Inflammatory macrophage treated with lipopolysaccharide for 1 hour (primary cell): ENCODE results near the gene EI24.
A peak's percentile ranks its signal among the peaks of the same experiment; 100 is the strongest.
"Not testable (repeated sequence)": the region's sequence is repeated elsewhere in the genome, so short reads cannot be mapped to it uniquely, and the experiment has no call there.

Experiments used
- DNase-seq, 2 donors: peaks; one replicate each; pipeline ENCODE4 v3.0.0-alpha.2; 2020 to 2022

The EI24 gene

DNA sequence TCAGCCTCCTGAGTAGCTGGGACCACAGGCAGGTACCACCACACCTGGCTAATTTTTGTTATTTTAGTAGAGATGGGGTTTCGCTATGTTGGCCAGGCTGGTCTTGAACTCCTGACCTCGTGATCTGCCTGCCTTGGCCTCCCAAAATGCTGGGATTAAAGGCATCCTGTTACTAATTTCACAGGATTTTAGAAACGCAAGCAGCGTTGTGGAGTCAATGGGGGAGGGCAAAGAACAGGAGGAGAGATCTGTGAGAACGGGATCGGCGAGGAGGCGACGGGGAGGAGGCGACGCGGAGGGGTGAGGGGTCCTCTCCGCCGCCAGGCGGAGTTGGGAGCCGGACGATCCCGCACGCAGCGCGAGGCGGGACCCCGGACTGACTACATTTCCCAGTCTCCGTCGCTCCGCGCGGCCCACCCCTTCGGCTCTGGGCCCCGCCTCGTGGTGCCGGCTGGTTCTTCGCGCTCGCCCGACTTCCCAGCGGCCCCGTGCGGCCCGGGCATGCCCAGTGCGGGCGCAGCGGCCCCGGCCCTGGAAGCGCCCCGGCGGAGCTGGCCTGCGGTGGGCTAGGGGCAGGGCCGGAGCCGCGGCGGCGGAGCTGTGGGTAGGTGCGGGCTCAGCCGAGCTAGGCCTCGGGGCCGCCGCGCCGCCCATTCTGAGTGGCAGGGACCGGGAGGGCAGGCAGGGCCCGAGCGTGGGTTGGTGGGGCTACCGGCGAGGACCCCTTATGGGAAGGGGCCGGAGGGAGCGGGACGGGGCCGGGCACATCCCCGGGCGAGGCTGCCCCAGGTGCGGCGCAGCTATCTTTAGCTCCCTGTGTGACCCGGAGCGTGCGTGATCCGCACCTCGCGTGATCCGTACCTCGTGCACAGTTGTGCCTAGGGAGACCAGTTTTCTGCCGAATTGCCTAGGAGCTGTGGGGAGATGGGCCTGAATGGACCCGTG is at the start of gene EI24:
EI24 (plus strand) TSS at position 508 of the 945 bp plus-strand sequence. CDS start 3,051 bp downstream, outside the sequence.
- peak; percentile 84 to 89 for DNase-seq

GRCh38 chr11:125519860-125520834 is 49.1 kb upstream of the EI24 start:
- peak in 1 of 2 donors; percentile 58 for DNase-seq

DNA sequence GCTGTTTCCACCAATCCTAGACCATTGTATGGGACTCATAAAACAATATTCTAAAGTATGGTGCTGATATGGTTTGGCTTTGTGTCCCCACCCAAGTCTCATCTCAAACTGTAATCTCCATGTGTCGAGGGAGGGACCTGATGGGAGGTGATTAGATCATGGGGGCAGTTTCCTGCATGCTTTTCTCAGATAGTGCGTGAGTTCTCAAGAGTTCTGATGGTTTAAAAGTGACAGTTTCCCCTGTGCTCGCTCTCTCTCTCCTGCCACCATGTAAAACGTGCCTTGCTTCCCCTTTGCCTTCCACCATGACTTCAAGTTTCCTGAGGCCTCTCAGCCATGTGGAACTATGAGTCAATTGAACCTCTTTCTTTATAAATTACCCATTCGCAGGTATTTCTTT is 44.0 kb upstream of the EI24 start:
- DNase-seq: no peak

DNA sequence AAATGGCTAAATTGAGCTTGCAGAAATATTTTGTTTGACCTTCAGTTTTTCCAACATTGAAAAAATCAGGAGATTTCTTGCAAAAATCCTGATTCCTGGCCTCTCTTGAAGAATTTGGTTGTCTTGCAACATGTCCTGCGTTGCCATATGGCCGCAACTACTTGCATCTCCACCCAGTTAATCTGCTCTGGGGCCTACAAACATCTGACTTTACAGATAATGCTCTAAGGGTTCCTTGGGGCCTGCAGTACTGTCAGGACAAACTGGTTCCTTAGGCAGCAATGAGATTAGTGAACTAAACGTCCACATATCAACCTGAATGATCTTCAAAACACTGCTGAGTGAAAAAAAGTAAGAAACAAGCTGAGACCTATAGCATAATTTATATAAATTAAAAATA is 36.6 kb upstream of the EI24 start:
- no peak for DNase-seq

DNA sequence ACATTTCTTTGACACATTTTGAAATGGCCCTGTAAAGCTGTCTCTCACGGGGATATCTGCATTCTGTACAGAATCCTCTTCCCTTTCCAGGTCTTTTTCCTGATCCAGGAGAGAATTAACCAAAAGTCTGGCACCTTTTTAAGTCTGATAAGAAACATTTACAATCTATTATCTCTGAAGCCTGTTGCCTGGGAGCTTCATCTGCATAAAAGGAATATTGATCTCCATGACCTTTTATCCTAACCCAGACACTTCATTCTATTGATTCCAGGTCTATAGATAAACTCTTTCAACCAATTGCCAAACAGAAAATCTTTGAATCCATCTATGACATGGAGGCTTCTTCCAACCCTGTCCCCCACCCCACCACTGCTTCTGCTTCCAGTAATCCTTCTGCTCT is 33.7 kb upstream of the EI24 start:
- DNase-seq: no peak

- not testable (repeated sequence) for DNase-seq
Observed at GRCh38 chr11:125536834-125537233, 32.4 kb upstream of the EI24 start.

GRCh38 chr11:125542709-125543108 is 26.6 kb upstream of the EI24 start:
- DNase-seq: no peak

DNA sequence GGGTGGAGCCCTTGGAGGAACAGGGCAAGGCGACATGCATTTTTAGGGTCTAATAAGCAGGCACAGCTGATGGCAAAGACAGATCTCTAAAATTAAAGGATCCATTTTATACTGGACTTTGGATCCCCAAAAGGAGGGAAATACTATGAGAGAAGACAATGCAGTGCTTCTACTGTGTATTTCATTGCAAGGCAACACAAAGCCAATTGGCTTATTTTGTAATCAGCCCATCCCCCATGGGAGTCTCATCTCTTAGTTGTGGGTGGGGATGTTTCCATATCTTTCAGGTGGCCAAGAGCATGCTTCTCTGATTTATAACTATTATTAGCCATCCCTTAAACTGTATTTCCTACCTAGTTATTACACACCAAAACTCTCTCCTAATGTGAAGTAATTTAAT is 18.5 kb upstream of the EI24 start:
- no peak for DNase-seq

DNA sequence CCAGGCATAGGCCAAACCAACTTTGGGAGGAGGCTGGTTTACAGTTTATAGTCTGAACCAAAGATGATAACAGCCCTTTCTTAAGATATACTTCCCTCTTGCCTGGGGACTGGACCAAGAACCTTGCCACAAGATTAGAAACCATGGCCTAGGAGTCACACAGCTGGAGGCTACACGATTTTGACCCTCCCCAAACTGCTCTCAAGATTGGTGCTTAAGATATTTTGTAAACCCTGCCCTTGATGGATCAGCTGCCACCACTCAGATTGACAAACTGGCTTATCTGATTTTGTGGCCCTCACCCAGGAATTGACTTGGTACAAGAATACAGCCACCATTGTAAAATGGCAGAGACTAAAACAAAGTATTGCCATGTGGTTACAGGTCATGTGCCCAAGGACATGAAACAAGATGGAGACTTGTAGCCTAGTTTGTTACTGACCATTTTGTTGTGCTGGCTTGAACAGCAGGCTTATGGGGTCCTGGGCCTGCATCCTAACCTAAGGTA is 17.4 kb upstream of the EI24 start:
- no peak for DNase-seq

GRCh38 chr11:125552927-125553326 is 16.4 kb upstream of the EI24 start:
- no peak for DNase-seq

GRCh38 chr11:125553357-125553756 is 15.9 kb upstream of the EI24 start:
- DNase-seq: no peak

DNA sequence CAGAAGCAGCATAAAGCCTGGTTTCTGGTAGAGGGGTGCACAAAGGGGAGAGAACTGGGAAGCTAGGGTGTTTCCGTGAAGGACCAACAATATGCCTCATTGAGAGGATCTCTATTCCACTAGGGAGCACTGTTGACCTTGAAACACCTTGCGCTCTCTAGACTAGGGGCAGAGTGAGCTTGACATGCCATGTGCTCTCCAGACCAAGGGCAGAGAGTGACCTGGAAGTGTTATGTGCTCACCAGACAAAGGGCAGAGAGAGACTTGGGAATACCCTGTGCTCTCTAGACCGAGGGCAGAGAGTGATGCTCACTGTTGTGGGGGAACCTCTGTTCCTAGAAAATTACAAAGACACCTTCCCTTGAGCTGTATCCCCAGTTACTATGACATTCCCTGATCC is 15.2 kb upstream of the EI24 start:
- no peak for DNase-seq

- DNase-seq: no peak
Observed at GRCh38 chr11:125559888-125560287, 9.4 kb upstream of the EI24 start.

- DNase-seq: no peak
Observed at GRCh38 chr11:125561924-125562323, 7.4 kb upstream of the EI24 start.

- DNase-seq: no peak
Observed at GRCh38 chr11:125562430-125562829, 6.8 kb upstream of the EI24 start.

DNA sequence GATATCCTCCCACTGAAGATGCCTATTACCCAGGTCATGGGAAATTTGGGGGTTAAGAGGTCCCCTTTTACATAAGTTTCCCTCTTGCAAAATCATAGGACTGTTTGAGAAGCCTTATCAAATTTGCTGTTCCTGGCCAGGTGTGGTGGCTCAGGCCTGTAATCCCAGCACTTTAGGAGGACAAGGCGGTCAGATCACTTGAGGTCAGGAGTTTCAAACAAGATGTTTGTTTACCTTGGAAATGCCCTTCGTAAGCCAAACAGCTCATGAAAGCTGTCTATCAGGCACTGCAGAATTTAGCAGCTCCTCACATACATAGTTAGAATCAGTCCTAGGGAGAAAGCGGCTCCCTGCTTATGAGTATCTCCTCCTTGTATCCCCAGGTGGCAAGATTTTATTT is 4.9 kb upstream of the EI24 start:
- DNase-seq: no peak

DNA sequence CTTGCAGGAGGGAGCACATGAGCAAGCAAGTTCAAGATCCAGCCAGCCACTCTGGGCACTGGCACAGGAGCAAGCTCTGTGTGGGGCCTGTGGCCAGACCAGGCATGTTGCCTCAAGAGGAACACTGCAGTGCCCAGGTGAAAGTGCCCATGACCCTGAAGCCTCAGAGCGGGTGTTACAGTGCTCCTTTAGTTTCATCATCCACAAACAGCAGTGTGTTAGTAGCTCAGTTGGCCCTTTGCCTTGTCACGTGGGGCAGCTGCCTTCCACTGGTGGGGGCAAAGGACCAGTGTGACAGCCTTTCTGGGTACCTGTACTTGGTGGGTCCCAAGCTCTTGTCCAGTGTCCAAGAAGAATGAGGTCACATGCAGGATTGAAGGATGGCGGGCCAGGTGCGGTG is 3.0 kb upstream of the EI24 start:
- no peak for DNase-seq

DNA sequence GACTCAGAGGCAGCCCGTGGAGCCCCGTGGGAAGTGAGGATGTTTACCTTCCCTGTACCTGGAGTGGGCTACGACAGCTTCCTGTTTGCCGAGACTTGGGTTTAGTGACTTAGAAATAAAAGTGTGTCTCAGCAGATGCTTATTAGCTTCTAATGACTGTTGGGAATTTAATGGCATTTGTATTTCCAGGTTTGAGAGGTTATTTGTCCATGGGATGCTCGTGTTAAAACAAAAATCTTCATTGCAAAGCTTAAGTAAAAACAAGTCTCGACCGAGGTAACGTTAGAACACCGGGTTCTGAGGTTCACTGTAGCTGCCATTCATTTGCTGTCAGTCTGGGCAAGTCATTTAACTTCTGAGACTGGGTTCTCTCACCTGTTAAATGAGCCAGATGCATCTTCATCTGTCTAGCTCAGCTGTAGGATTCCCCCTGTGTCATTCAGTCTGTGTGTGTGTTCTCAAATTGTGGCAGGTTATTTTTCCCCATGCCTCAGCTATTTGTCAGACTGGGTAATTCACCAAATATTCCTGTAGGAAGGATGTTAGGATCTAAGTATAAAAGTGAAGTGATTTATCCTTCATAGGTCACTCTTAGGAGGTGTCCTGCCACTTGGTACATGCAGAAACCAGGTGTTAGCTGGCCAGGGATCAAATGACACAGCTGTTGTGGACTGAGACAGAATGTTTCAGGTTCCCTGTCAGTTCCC is 791 bp downstream of the EI24 start:
- DNase-seq: no peak

DNA sequence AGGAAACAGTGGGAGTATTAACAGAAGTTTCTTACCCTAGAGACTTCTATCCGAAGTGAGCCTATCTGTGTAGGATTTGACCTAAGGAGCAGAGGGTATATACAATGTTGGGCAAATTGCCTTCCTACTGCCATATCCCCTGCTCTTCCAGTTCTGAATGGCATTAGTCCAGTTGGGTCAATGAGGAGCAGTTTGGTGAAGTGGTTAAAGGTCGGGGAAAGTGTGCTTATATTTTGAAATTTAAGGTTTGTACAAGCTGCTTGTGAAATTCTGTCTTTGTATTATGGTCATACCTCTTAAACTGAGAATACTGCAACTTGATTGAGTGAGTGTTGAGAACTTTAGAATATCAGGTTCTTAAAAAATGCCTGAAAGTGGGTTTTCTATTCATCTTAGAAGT is 1.7 kb downstream of the EI24 start:
- DNase-seq: no peak

- DNase-seq: no peak
Observed at GRCh38 chr11:125572916-125573315, 3.6 kb downstream of the EI24 start.

GRCh38 chr11:125577181-125577580 is 7.9 kb downstream of the EI24 start:
- not testable (repeated sequence) for DNase-seq

DNA sequence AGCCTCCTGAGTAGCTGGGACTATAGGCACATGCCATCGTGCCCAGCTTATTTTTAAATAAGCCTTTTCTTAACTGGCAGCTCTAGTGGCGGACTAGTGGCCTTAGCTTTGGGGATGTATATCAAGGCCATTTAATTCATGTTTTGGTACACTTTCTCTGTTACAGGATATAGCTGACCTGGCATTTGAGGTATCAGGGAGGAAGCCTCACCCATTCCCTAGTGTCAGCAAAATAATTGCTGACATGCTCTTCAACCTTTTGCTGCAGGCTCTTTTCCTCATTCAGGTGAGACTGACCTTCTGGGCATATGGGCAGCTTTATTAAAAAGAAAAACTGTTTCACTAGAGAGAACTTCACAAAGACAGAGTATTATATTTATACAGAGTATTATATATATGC is 9.5 kb downstream of the EI24 start:
- no peak for DNase-seq

DNA sequence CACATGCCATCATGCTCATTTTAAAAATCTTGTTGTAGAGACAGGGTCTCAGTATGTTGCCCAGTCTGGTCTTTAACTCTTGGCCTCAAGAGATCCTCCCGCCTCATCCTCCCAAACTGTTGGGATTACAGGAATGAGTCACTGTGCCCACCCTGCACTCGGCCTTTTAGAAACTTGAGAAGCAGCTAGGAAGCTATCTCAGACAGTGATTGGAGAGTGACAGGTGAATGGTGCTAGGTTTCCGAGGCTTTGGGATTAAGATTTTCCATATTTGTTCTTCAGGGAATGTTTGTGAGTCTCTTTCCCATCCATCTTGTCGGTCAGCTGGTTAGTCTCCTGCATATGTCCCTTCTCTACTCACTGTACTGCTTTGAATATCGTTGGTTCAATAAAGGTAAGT is 10.5 kb downstream of the EI24 start:
- DNase-seq: no peak
